ENCODE measurements around the gene DCLK1.
"Not testable (repeated sequence)": the region's sequence is repeated elsewhere in the genome, so short reads cannot be mapped to it uniquely, and the experiment has no call there.

DCLK1 gene

GRCh38 chr13:36107521-36107920 lies 23.7 kb downstream of the DCLK1 start:
- TF ChIP-seq SPI1 (IDR thresholded peaks at IDR 0.05; ENCODE audit: borderline replicate concordance, low read depth) (no peak), POLR2AphosphoS5 (IDR thresholded peaks at IDR 0.05; ENCODE audit: low read depth) (no peak), REST (IDR thresholded peaks at IDR 0.05; ENCODE audit: insufficient replicate concordance, low read depth) (no peak), CTCF (IDR thresholded peaks at IDR 0.05; ENCODE audit: insufficient read depth, low read length) (no peak), GABPA (IDR thresholded peaks at IDR 0.05; ENCODE audit: low read depth) (no peak)
- Histone ChIP-seq H3K27ac (replicated peaks) (no peak overlapping the region), H3K27me3 (ENCODE audit: insufficient read depth, poor library complexity, severe bottlenecking) (no peaks in the 10 kb centered on the region), H3K4me3 (replicated peaks; ENCODE audit: insufficient read depth, low read length) (no peak overlapping the region)
- no peak for DNase-seq (ENCODE audit: low read depth in 1 of 2, low spot score in 1 of 2)

- DNase-seq (ENCODE audit: low read depth in 1 of 2, low spot score in 1 of 2): no peak
- no peak overlapping the region for H3K4me3 ChIP-seq (replicated peaks; ENCODE audit: insufficient read depth, low read length)
- TF ChIP-seq POLR2AphosphoS5 (IDR thresholded peaks at IDR 0.05; ENCODE audit: low read depth) (no peak), CTCF (IDR thresholded peaks at IDR 0.05; ENCODE audit: insufficient read depth, low read length) (no peak), REST (IDR thresholded peaks at IDR 0.05; ENCODE audit: insufficient replicate concordance, low read depth) (no peak), GABPA (IDR thresholded peaks at IDR 0.05; ENCODE audit: low read depth) (no peak), SPI1 (IDR thresholded peaks at IDR 0.05; ENCODE audit: borderline replicate concordance, low read depth) (no peak)
- no peaks in the 10 kb centered on the region for H3K27me3 ChIP-seq (ENCODE audit: insufficient read depth, poor library complexity, severe bottlenecking)
- H3K27ac ChIP-seq (replicated peaks): no peak overlapping the region
Measured at GRCh38 chr13:36105726-36106125, 25.5 kb downstream of the DCLK1 start.

GRCh38 chr13:36102721-36103120 lies 28.5 kb downstream of the DCLK1 start:
- Histone ChIP-seq H3K27ac (replicated peaks) (no peak overlapping the region), H3K27me3 (ENCODE audit: insufficient read depth, poor library complexity, severe bottlenecking) (no peaks in the 10 kb centered on the region), H3K4me3 (replicated peaks; ENCODE audit: insufficient read depth, low read length) (no peak overlapping the region)
- TF ChIP-seq REST (IDR thresholded peaks at IDR 0.05; ENCODE audit: insufficient replicate concordance, low read depth): no peak
- no peak for DNase-seq (ENCODE audit: low read depth in 1 of 2, low spot score in 1 of 2)

GRCh38 chr13:36101907-36102306 lies 29.3 kb downstream of the DCLK1 start:
- not testable (repeated sequence) for H3K27me3 ChIP-seq (ENCODE audit: insufficient read depth, poor library complexity, severe bottlenecking)

More at GRCh38 chr13:36101907-36102306, 29.3 kb downstream of the DCLK1 start:
- not testable (repeated sequence) for H3K4me3 ChIP-seq (replicated peaks; ENCODE audit: insufficient read depth, low read length); H3K27ac ChIP-seq (replicated peaks); DNase-seq (ENCODE audit: low read depth in 1 of 2, low spot score in 1 of 2)
